Lower lobe of right lung (tissue), 2 donors: Measurements from ENCODE around the gene PDE9A. TPM values are rescaled to one million over a fixed set of nuclear protein-coding genes. Genes with fewer than 3 reads are reported as not detected.
"Not testable (repeated sequence)": the region's sequence is repeated elsewhere in the genome, so short reads cannot be mapped to it uniquely, and the experiment has no call there.

Experiments
- ATAC-seq, 2 donors: fragments of 200-7000 bp; cut with Tn5 transposase; one replicate each; pipeline ENCODE4 v1.9.1; 2020 to 2022; ENCODE audit warnings: mild to moderate bottlenecking in 2 of 2, moderate library complexity in 2 of 2
- DNase-seq: peaks from one replicate; pipeline ENCODE4 v3.0.0-alpha.2; 2020
- H3K27ac ChIP-seq: fragments of 200-600 bp; one replicate; pipeline ENCODE4 v1.8.0; 2022
- H3K27me3 ChIP-seq: fragments of 200-600 bp; one replicate; pipeline ENCODE4 v1.8.0; 2022; ENCODE audit warnings: low read depth
- H3K36me3 ChIP-seq: fragments of 200-600 bp; one replicate; pipeline ENCODE4 v1.8.0; 2022; ENCODE audit warnings: mild to moderate bottlenecking
- H3K4me1 ChIP-seq: fragments of 200-600 bp; one replicate; pipeline ENCODE4 v1.8.0; 2022
- H3K4me3 ChIP-seq: fragments of 200-600 bp; one replicate; pipeline ENCODE4 v1.8.0; 2022; ENCODE audit warnings: mild to moderate bottlenecking
- H3K9me3 ChIP-seq: fragments of 200-600 bp; one replicate; pipeline ENCODE4 v1.8.0; 2022
- intact Hi-C: fragments of 100-400 bp; cut with DNase I; formaldehyde crosslinking; loops from one replicate; pipeline ENCODE4 v1.11.0; 2022
- total RNA-seq: library from RNA; stranded (reverse); fragmentation: NEBNext Ultra II Directional; extraction: Animal tissue kit (Norgen Biotek cat#: 25700); gene quantifications from one replicate; pipeline ENCODE4 v1.2.1, GENCODE V29; 2021
- TF ChIP-seq, protein P1 (sequence below): fragments of 200-600 bp; IDR thresholded peaks from one replicate; pipeline ENCODE4 v1.8.0; 2022; ENCODE audit warnings: antibody characterized with exemption, mild to moderate bottlenecking
- donor health status: DM: no; HTN: yes; CAD: no; lungs with severe emphysema.

Gene PDE9A
- total RNA-seq, 1 donor from 2014 or later = 12.8 TPM

DNA sequence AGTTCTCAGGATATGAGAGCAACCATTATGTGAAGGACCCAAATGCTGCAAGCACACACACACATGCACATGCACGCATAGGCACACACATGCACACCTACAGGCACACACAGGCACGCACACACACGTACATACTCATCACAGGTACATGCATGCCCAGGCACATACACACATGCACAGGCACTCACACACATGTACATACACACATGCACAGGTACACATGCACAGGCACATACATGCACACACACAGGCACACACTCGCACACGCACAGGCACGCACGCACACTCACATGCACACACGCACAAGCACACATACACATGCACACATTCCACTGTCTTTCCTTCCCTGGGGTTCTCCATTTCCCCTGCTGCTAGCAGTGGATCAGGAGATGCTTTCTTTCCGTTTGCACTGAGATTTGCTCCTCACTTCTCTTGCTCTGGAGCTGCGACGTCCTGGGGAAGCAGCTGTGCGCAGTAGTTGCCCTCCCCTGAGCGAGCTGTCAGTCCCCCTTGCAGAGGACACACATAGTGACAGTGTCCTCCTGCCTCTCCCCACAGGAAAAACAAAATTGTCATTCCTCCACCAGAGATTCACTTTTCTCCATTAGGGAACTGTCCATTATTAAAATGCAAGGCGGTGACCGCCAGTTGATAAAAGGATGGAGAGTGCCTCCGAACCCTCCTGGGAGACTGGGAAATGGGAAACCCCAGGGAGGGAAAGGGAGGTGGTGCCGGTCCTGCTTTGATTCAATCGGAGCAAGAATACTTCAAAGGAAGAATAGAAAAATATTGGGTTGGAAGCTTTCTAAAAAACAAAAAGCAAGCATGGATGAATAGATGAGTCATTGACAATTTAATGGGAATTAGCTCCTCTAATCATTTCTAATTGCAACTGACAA is 156.4 kb downstream of the PDE9A start:
- Histone ChIP-seq H3K4me3 (no peak overlapping the region), H3K4me1 (peaks cover 11% of the 10 kb centered on the region), H3K27ac (no peak overlapping the region), H3K27me3 (no peaks in the 10 kb centered on the region), H3K9me3 (no peaks in the 10 kb centered on the region), H3K36me3 (no peaks in the 10 kb centered on the region)
- TF ChIP-seq, protein P1, sequence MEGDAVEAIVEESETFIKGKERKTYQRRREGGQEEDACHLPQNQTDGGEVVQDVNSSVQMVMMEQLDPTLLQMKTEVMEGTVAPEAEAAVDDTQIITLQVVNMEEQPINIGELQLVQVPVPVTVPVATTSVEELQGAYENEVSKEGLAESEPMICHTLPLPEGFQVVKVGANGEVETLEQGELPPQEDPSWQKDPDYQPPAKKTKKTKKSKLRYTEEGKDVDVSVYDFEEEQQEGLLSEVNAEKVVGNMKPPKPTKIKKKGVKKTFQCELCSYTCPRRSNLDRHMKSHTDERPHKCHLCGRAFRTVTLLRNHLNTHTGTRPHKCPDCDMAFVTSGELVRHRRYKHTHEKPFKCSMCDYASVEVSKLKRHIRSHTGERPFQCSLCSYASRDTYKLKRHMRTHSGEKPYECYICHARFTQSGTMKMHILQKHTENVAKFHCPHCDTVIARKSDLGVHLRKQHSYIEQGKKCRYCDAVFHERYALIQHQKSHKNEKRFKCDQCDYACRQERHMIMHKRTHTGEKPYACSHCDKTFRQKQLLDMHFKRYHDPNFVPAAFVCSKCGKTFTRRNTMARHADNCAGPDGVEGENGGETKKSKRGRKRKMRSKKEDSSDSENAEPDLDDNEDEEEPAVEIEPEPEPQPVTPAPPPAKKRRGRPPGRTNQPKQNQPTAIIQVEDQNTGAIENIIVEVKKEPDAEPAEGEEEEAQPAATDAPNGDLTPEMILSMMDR = no peak
- ATAC-seq (peak in 1 of 2 donors; percentile 15), DNase-seq (no peak)
- intact Hi-C loops = loop anchor here (10.0 kb wide), 1 partner anchor 215 kb away; no protein-coding TSS in a partner anchor

DNA sequence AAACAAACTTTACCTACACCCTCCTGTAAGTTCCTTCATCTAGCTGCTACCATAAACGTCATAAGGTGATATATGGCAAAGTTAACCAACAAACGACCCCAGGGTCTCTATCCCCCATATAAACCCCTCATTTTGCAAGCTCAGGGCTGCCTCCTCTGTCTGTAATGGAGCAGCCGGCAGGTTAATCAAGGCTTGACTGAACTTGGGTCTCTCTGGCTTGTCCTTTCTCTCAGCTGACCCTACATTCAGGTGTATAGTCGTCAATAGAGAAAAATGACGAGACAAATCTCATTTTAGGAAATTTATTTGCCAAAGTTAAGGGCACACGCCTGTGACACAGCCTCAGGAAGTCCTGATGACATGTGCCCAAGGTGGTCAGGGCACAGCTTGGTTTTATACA is 158.5 kb downstream of the PDE9A start:
- no peak overlapping the region for H3K4me3 ChIP-seq
- no peak overlapping the region for H3K27ac ChIP-seq
- H3K9me3 ChIP-seq = no peaks in the 10 kb centered on the region
- intact Hi-C loops = loop anchor here (10.0 kb wide), 1 partner anchor 217 kb away; no protein-coding TSS in a partner anchor
- no peaks in the 10 kb centered on the region for H3K36me3 ChIP-seq
- TF ChIP-seq, protein P1 = no peak
- ATAC-seq = no peak
- no peak for DNase-seq
- H3K27me3 ChIP-seq = no peaks in the 10 kb centered on the region
- peaks cover 11% of the 10 kb centered on the region for H3K4me1 ChIP-seq

DNA sequence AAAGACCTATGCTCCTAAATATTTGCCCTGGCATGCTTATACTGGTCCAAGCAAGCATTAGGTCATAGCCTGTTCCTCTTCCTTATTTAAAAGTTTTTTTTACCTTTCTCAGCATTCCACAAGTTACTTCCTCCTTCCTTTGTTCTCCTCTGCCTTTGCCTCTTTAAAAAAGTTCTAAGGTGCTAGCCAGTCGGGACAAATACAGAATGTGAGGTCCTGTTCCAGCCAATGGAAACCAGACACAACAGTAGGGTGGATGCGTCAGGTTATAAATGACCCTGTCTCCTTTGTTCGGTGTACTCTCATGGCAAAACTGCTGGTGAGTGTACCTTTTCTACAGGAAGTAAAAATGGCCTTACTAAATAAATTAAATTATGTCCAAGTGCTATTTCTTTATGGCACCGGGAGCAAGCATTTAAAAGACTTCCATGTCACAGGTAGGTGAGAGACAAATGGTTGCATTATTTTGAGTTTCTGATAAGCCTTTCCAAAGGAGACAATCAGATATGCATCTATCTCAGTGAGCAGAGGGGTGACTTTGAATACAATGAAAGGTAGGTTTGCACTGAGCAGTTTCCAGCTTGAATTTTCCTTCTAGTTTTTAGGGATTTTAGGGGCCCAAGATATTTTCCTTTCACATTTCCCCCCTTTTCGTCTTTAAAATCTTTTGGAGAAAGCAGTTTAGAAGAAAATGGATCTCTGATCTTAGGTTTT is 159.3 kb downstream of the PDE9A start:
- not testable (repeated sequence) for H3K9me3 ChIP-seq, H3K36me3 ChIP-seq, ATAC-seq, H3K27me3 ChIP-seq, DNase-seq, H3K27ac ChIP-seq, H3K4me3 ChIP-seq
- peaks cover 11% of the 10 kb centered on the region for H3K4me1 ChIP-seq
- intact Hi-C loops = loop anchor here (10.0 kb wide), 1 partner anchor 218 kb away; no protein-coding TSS in a partner anchor

DNA sequence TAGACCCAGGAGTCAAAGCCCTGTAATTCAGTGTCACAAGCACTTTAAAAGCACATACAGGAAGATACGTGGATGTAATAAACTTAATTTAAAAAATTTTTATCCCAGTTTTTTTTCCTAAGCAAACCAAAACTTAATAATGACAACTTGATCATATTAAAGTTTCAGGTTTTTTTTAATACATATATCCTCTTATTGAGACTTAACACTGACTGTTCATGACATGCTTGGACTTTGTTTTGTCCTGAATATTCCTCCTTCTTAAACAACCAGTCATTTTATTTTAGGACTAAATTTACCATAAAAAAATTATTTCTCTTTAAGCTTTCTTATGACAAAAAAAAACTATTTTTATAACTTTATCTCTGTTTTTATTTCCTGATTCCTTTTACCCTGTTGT is 161.8 kb downstream of the PDE9A start:
- H3K4me1 ChIP-seq = peaks cover 11% of the 10 kb centered on the region
- TF ChIP-seq, protein P1 = no peak
- DNase-seq = no peak
- H3K4me3 ChIP-seq = no peak overlapping the region
- intact Hi-C loops = loop anchor here (10.0 kb wide), 1 partner anchor 220 kb away; no protein-coding TSS in a partner anchor
- H3K9me3 ChIP-seq = no peaks in the 10 kb centered on the region
- no peaks in the 10 kb centered on the region for H3K27me3 ChIP-seq
- no peak for ATAC-seq
- no peaks in the 10 kb centered on the region for H3K36me3 ChIP-seq
- H3K27ac ChIP-seq = no peak overlapping the region

DNA sequence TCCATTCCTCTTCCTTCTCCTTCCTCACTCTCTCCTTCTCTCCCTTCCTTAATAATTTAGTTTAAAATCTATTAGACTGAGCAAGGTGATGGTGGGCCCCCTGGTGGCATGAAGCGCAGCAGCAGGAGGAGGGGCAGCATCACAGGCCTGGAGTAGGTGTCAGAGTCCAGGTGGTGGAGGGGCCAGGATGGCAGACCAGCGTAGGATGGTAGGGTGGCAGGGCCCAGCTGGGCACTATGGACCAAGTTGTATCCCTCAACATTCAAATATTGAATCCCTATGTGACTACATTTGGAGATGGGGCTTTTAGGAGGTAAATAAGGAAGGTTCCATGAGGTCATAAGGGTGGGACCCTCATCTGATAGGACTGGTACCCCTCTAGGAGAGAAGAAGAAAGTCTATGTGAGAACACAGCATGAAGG is 164.9 kb downstream of the PDE9A start:
- no peak overlapping the region for H3K4me3 ChIP-seq
- intact Hi-C loops = loop anchor here (10.0 kb wide), 1 partner anchor 224 kb away; no protein-coding TSS in a partner anchor
- H3K36me3 ChIP-seq = no peaks in the 10 kb centered on the region
- no peak overlapping the region for H3K27ac ChIP-seq
- no peaks in the 10 kb centered on the region for H3K27me3 ChIP-seq
- H3K4me1 ChIP-seq = no peaks in the 10 kb centered on the region
- no peaks in the 10 kb centered on the region for H3K9me3 ChIP-seq
- peak; percentile 69 to 89 for ATAC-seq
- TF ChIP-seq, protein P1 = peak; percentile 90
- DNase-seq = peak; percentile 78
